GM19372 (cell line): ENCODE data around the gene GPR146.
A peak's percentile ranks its signal among the peaks of the same experiment; 100 is the strongest.
"Not testable (repeated sequence)": the region's sequence is repeated elsewhere in the genome, so short reads cannot be mapped to it uniquely, and the experiment has no call there.

Experiments used
- ATAC-seq: cut with Tn5 transposase; IDR thresholded peaks from one replicate; pipeline ENCODE4 v1.9.1; 2021; ENCODE audit warnings: mild to moderate bottlenecking, low read depth, moderate library complexity; ENCODE audit not compliant: unreplicated experiment

GPR146 gene

GRCh38 chr7:1073142-1073977 is 29.0 kb downstream of the GPR146 start:
- no peak for ATAC-seq

GRCh38 chr7:1074018-1074417 is 29.7 kb downstream of the GPR146 start:
- not testable (repeated sequence) for ATAC-seq

- ATAC-seq = no peak
Measured at GRCh38 chr7:1074593-1075431, 30.5 kb downstream of the GPR146 start.

GRCh38 chr7:1076184-1077072 is 32.1 kb downstream of the GPR146 start:
- ATAC-seq = no peak

GRCh38 chr7:1078519-1078918 is 34.2 kb downstream of the GPR146 start:
- no peak for ATAC-seq

GRCh38 chr7:1078985-1079384 is 34.6 kb downstream of the GPR146 start:
- ATAC-seq = no peak

- ATAC-seq = no peak
Measured at GRCh38 chr7:1079546-1079945, 35.2 kb downstream of the GPR146 start.

GRCh38 chr7:1080252-1080920 is 36.0 kb downstream of the GPR146 start:
- no peak for ATAC-seq

- ATAC-seq = no peak
Measured at GRCh38 chr7:1080921-1081255, 36.5 kb downstream of the GPR146 start.

GRCh38 chr7:1081336-1081735 is 37.0 kb downstream of the GPR146 start:
- ATAC-seq = no peak

GRCh38 chr7:1081931-1082401 is 37.6 kb downstream of the GPR146 start:
- ATAC-seq = no peak

- ATAC-seq = no peak
Measured at GRCh38 chr7:1083729-1084657, 39.6 kb downstream of the GPR146 start.

- no peak for ATAC-seq
Measured at GRCh38 chr7:1085266-1085665, 40.9 kb downstream of the GPR146 start.

GRCh38 chr7:1085910-1086421 is 41.6 kb downstream of the GPR146 start:
- ATAC-seq = no peak

GRCh38 chr7:1086588-1087464 is 42.5 kb downstream of the GPR146 start:
- peak; percentile 78 for ATAC-seq

- ATAC-seq = no peak
Measured at GRCh38 chr7:1087465-1087814, 43.1 kb downstream of the GPR146 start.

GRCh38 chr7:1087952-1088920 is 43.9 kb downstream of the GPR146 start, which contains the start of gene GPER1:
Gene GPER1 (plus strand): TSS chr7:1088113. CDS start chr7:1091729, 3,616 bp downstream.
- no peak for ATAC-seq
